Measurements from ENCODE around the gene ANKRD44.

The ANKRD44 gene

GRCh38 chr2:197149546-197149945, 161.0 kb downstream of the ANKRD44 start:
- no CpG with 5 or more reads among the region's 4 CpGs for WGBS (ENCODE audit: extremely low coverage, insufficient coverage, insufficient read length)
- no peak overlapping the region for H3K23ac ChIP-seq (ENCODE audit: low read length)

GRCh38 chr2:197148401-197148800, 162.2 kb downstream of the ANKRD44 start:
- Histone ChIP-seq H3K23ac (ENCODE audit: low read length) (no peak overlapping the region), H3K18ac (ENCODE audit: low read length) (no peak overlapping the region), H2BK120ac (ENCODE audit: insufficient read depth, low read length, poor library complexity) (no peak overlapping the region), H3K4me1 (ENCODE audit: control insufficient read depth in 1 of 2, insufficient read depth in 2 of 2, low read length in 2 of 2) (peaks cover 3 to 4% of the 10 kb centered on the region in 2 experiments), H2BK5ac (ENCODE audit: low read depth, low read length, poor library complexity) (no peak overlapping the region), H3K79me2 (ENCODE audit: control insufficient read depth, insufficient read depth, low read length, poor library complexity) (no peaks in the 10 kb centered on the region), H3K9ac (ENCODE audit: low read length) (no peak overlapping the region), H4K12ac (ENCODE audit: low read depth, low read length) (no peak overlapping the region), H2BK12ac (ENCODE audit: low read length) (no peak overlapping the region), H3K27me3 (ENCODE audit: insufficient read depth, low read length) (no peaks in the 10 kb centered on the region), H3K14ac (ENCODE audit: low read length) (no peak overlapping the region), H3K27ac (ENCODE audit: low read depth, low read length) (no peak overlapping the region), H3K4me2 (ENCODE audit: low read length) (no peak overlapping the region), H2AFZ (ENCODE audit: insufficient read depth, low read length, poor library complexity) (no peak overlapping the region), H3K79me1 (ENCODE audit: low read length) (peaks cover 2% of the 10 kb centered on the region), H3K4ac (ENCODE audit: low read depth, low read length) (no peak overlapping the region), H4K91ac (ENCODE audit: low read depth, low read length) (no peak overlapping the region), H2AK5ac (ENCODE audit: low read length) (no peak overlapping the region), H3K36me3 (ENCODE audit: control insufficient read depth in 1 of 2, insufficient read depth in 2 of 2, low read length in 2 of 2) (no peaks in the 10 kb centered on the region), H3K4me3 (ENCODE audit: low read depth, low read length) (no peak overlapping the region), H3K9me3 (ENCODE audit: insufficient read depth, low read depth, low read length) (no peaks in the 10 kb centered on the region), H4K8ac (ENCODE audit: low read depth, low read length) (no peak overlapping the region)
- no CpG with 5 or more reads among the region's 1 CpG for WGBS (ENCODE audit: extremely low coverage, insufficient coverage, insufficient read length)
- no peak for DNase-seq

More at GRCh38 chr2:197149546-197149945, 161.0 kb downstream of the ANKRD44 start:
- H3K14ac ChIP-seq (ENCODE audit: low read length), result no peak overlapping the region
- no peak overlapping the region for H3K27ac ChIP-seq (ENCODE audit: low read depth, low read length)
- no peaks in the 10 kb centered on the region for H3K27me3 ChIP-seq (ENCODE audit: insufficient read depth, low read length)
- H3K9ac ChIP-seq (ENCODE audit: low read length), result no peak overlapping the region
- no peak overlapping the region for H4K8ac ChIP-seq (ENCODE audit: low read depth, low read length)
- H3K4ac ChIP-seq (ENCODE audit: low read depth, low read length), result no peak overlapping the region
- H3K4me1 ChIP-seq (ENCODE audit: control insufficient read depth in 1 of 2, insufficient read depth in 2 of 2, low read length in 2 of 2), result peaks cover 3 to 4% of the 10 kb centered on the region in 2 experiments
- H2AK5ac ChIP-seq (ENCODE audit: low read length), result no peak overlapping the region
- H4K91ac ChIP-seq (ENCODE audit: low read depth, low read length), result no peak overlapping the region
- H3K18ac ChIP-seq (ENCODE audit: low read length), result no peak overlapping the region
- no peaks in the 10 kb centered on the region for H3K9me3 ChIP-seq (ENCODE audit: insufficient read depth, low read depth, low read length)
- no peak overlapping the region for H3K4me2 ChIP-seq (ENCODE audit: low read length)
- no peak overlapping the region for H2BK12ac ChIP-seq (ENCODE audit: low read length)
- no peaks in the 10 kb centered on the region for H3K36me3 ChIP-seq (ENCODE audit: control insufficient read depth in 1 of 2, insufficient read depth in 2 of 2, low read length in 2 of 2)
- H3K4me3 ChIP-seq (ENCODE audit: low read depth, low read length), result no peak overlapping the region
- H3K79me2 ChIP-seq (ENCODE audit: control insufficient read depth, insufficient read depth, low read length, poor library complexity), result no peaks in the 10 kb centered on the region
- no peak overlapping the region for H2BK5ac ChIP-seq (ENCODE audit: low read depth, low read length, poor library complexity)
- H2AFZ ChIP-seq (ENCODE audit: insufficient read depth, low read length, poor library complexity), result no peak overlapping the region
- DNase-seq, result no peak
- peaks cover 2% of the 10 kb centered on the region for H3K79me1 ChIP-seq (ENCODE audit: low read length)
- no peak overlapping the region for H2BK120ac ChIP-seq (ENCODE audit: insufficient read depth, low read length, poor library complexity)
- H4K12ac ChIP-seq (ENCODE audit: low read depth, low read length), result no peak overlapping the region

- no peak overlapping the region for H4K12ac ChIP-seq (ENCODE audit: low read depth, low read length)
- H3K14ac ChIP-seq (ENCODE audit: low read length), result no peak overlapping the region
- H3K36me3 ChIP-seq (ENCODE audit: control insufficient read depth in 1 of 2, insufficient read depth in 2 of 2, low read length in 2 of 2), result no peaks in the 10 kb centered on the region
- DNase-seq, result no peak
- H2BK5ac ChIP-seq (ENCODE audit: low read depth, low read length, poor library complexity), result no peak overlapping the region
- H2AK5ac ChIP-seq (ENCODE audit: low read length), result no peak overlapping the region
- H2BK120ac ChIP-seq (ENCODE audit: insufficient read depth, low read length, poor library complexity), result no peak overlapping the region
- H3K4me1 ChIP-seq (ENCODE audit: control insufficient read depth in 1 of 2, insufficient read depth in 2 of 2, low read length in 2 of 2), result peaks cover 3 to 4% of the 10 kb centered on the region in 2 experiments
- no peak overlapping the region for H4K8ac ChIP-seq (ENCODE audit: low read depth, low read length)
- no peak overlapping the region for H3K9ac ChIP-seq (ENCODE audit: low read length)
- H3K4me2 ChIP-seq (ENCODE audit: low read length), result no peak overlapping the region
- H3K27me3 ChIP-seq (ENCODE audit: insufficient read depth, low read length), result no peaks in the 10 kb centered on the region
- H3K27ac ChIP-seq (ENCODE audit: low read depth, low read length), result no peak overlapping the region
- H3K4me3 ChIP-seq (ENCODE audit: low read depth, low read length), result no peak overlapping the region
- H3K23ac ChIP-seq (ENCODE audit: low read length), result no peak overlapping the region
- H3K18ac ChIP-seq (ENCODE audit: low read length), result no peak overlapping the region
- H2BK12ac ChIP-seq (ENCODE audit: low read length), result no peak overlapping the region
- H3K4ac ChIP-seq (ENCODE audit: low read depth, low read length), result no peak overlapping the region
- H3K9me3 ChIP-seq (ENCODE audit: insufficient read depth, low read depth, low read length), result no peaks in the 10 kb centered on the region
- H3K79me2 ChIP-seq (ENCODE audit: control insufficient read depth, insufficient read depth, low read length, poor library complexity), result no peaks in the 10 kb centered on the region
- no peak overlapping the region for H4K91ac ChIP-seq (ENCODE audit: low read depth, low read length)
- no peak overlapping the region for H2AFZ ChIP-seq (ENCODE audit: insufficient read depth, low read length, poor library complexity)
- peaks cover 2% of the 10 kb centered on the region for H3K79me1 ChIP-seq (ENCODE audit: low read length)
- no CpG with 5 or more reads among the region's 4 CpGs for WGBS (ENCODE audit: extremely low coverage, insufficient coverage, insufficient read length)
Measured at GRCh38 chr2:197147942-197148341, 162.6 kb downstream of the ANKRD44 start.

- Histone ChIP-seq H4K12ac (ENCODE audit: low read depth, low read length) (no peak overlapping the region), H3K9ac (ENCODE audit: low read length) (no peak overlapping the region), H2BK120ac (ENCODE audit: insufficient read depth, low read length, poor library complexity) (no peak overlapping the region), H3K23ac (ENCODE audit: low read length) (no peak overlapping the region), H3K27ac (ENCODE audit: low read depth, low read length) (no peak overlapping the region), H3K27me3 (ENCODE audit: insufficient read depth, low read length) (no peaks in the 10 kb centered on the region), H2AFZ (ENCODE audit: insufficient read depth, low read length, poor library complexity) (no peak overlapping the region), H3K36me3 (ENCODE audit: control insufficient read depth in 1 of 2, insufficient read depth in 2 of 2, low read length in 2 of 2) (no peaks in the 10 kb centered on the region), H3K4me2 (ENCODE audit: low read length) (no peak overlapping the region), H3K4ac (ENCODE audit: low read depth, low read length) (no peak overlapping the region), H2BK5ac (ENCODE audit: low read depth, low read length, poor library complexity) (no peak overlapping the region), H4K91ac (ENCODE audit: low read depth, low read length) (no peak overlapping the region), H2AK5ac (ENCODE audit: low read length) (no peak overlapping the region), H3K14ac (ENCODE audit: low read length) (no peak overlapping the region), H3K18ac (ENCODE audit: low read length) (no peak overlapping the region), H3K4me3 (ENCODE audit: low read depth, low read length) (no peak overlapping the region), H4K8ac (ENCODE audit: low read depth, low read length) (no peak overlapping the region), H3K79me2 (ENCODE audit: control insufficient read depth, insufficient read depth, low read length, poor library complexity) (no peaks in the 10 kb centered on the region), H3K4me1 (ENCODE audit: control insufficient read depth in 1 of 2, insufficient read depth in 2 of 2, low read length in 2 of 2) (peaks cover 3 to 4% of the 10 kb centered on the region in 2 experiments), H3K79me1 (ENCODE audit: low read length) (peaks cover 2% of the 10 kb centered on the region), H2BK12ac (ENCODE audit: low read length) (no peak overlapping the region), H3K9me3 (ENCODE audit: insufficient read depth, low read depth, low read length) (no peaks in the 10 kb centered on the region)
- no peak for DNase-seq
- WGBS (ENCODE audit: extremely low coverage, insufficient coverage, insufficient read length), result no CpG with 5 or more reads among the region's 5 CpGs
Measured at GRCh38 chr2:197146995-197147394, 163.6 kb downstream of the ANKRD44 start.

Data from trophoblast cell (in vitro differentiated cells and primary cell).